Measurements from ENCODE around the gene ZBED6. TPM values are rescaled to one million over a fixed set of nuclear protein-coding genes. Genes with fewer than 3 reads are reported as not detected.

The ZBED6 gene
- total and polyA plus RNA-seq, 9 of the 15 experiments (the other 6 are each of a cell fraction or from before 2014, with no cell fraction given) = 0.21 to 16.6 (median 5.0) TPM

- no peak for TF ChIP-seq ZNF124 (CRISPR knock-in tag; IDR thresholded peaks at IDR 0.05)
- TF ChIP-seq ZNF134 (CRISPR knock-in tag; conservative IDR thresholded peaks at IDR 0.05) = no peak
- no peak for TF ChIP-seq SETDB1 (IDR thresholded peaks at IDR 0.05; ENCODE audit: low read length)
- TF ChIP-seq AFF4 (CRISPR knock-in tag; IDR thresholded peaks at IDR 0.05) = peak; percentile 60; the same call in 1 of the 2 replicates
- TF ChIP-seq ZBTB34 (CRISPR knock-in tag; IDR thresholded peaks at IDR 0.05) = no peak
- no peak for TF ChIP-seq ZNF146 (CRISPR knock-in tag; IDR thresholded peaks at IDR 0.05; ENCODE audit: unreplicated experiment)
- no peak for TF ChIP-seq MAFK (IDR thresholded peaks at IDR 0.05; ENCODE audit: low read length)
- no peak for TF ChIP-seq SNRNP70 (optimal IDR thresholded peaks at IDR 0.05; ENCODE audit: low read depth, low read length)
- no peak for TF ChIP-seq CBFB (CRISPR knock-in tag; IDR thresholded peaks at IDR 0.05)
- TF ChIP-seq CTCF (IDR thresholded peaks at IDR 0.05 in 2 of 3, conservative IDR thresholded peaks at IDR 0.05 in 1 of 3; ENCODE audit: insufficient read depth in 2 of 3, low read depth in 1 of 3, low read length in 3 of 3) = no peak
- no peak for TF ChIP-seq ZNF354B (CRISPR knock-in tag; IDR thresholded peaks at IDR 0.05)
- TF ChIP-seq SRSF9 (IDR thresholded peaks at IDR 0.05; ENCODE audit: borderline replicate concordance, low read depth, low read length) = no peak
- TF ChIP-seq SIX5 (IDR thresholded peaks at IDR 0.05; ENCODE audit: borderline replicate concordance in 1 of 2, insufficient read depth in 1 of 2, low read depth in 1 of 2, low read length in 2 of 2) = peak; percentile 88 to 89
- no peak; a peak in 1 of 4 replicates for TF ChIP-seq UBTF (IDR thresholded peaks at IDR 0.05; ENCODE audit: borderline replicate concordance in 1 of 2, low read depth in 2 of 2, low read length in 2 of 2)
- no peak for TF ChIP-seq ZKSCAN1 (IDR thresholded peaks at IDR 0.05; ENCODE audit: low read depth, low read length)
- TF ChIP-seq POLR2H (tag; IDR thresholded peaks at IDR 0.05; ENCODE audit: low read depth) = peak; percentile 93
- TF ChIP-seq DDX20 (tag; IDR thresholded peaks at IDR 0.05; ENCODE audit: low read depth) = no peak
- TF ChIP-seq KLF16 (IDR thresholded peaks at IDR 0.05) = no peak
- TF ChIP-seq ARHGAP35 (IDR thresholded peaks at IDR 0.05; ENCODE audit: partially characterized antibody) = no peak
Observed at GRCh38 chr1:203795441-203796235, at the start of gene ZBED6, which contains the start of gene ZC3H11A (continued).

Measured in K562 (cell line).